Epithelial cell of esophagus (primary cell): Measurements from ENCODE around the gene HMGN3.

Experiments
- DNase-seq: peaks from one replicate; pipeline ENCODE4 v3.0.0; 2010; ENCODE audit warnings: low read depth
- H3K4me3 ChIP-seq: 2 replicates; pipeline ENCODE4 v1.5.1; 2011; ENCODE audit warnings: mild to moderate bottlenecking, low read length, control low read depth
- TF ChIP-seq, protein P1 (sequence below): IDR thresholded peaks from 2 replicates; pipeline ENCODE4 v1.5.1; 2011; ENCODE audit warnings: low read depth, mild to moderate bottlenecking, low read length, control low read depth, inconsistent platforms; ENCODE audit not compliant: insufficient read depth; ENCODE audit errors: missing control alignments

Gene HMGN3

GRCh38 chr6:79188107-79188506, 46.4 kb downstream of the HMGN3 start:
- H3K4me3 ChIP-seq = no peak overlapping the region
- DNase-seq = no peak
- TF ChIP-seq, protein P1, sequence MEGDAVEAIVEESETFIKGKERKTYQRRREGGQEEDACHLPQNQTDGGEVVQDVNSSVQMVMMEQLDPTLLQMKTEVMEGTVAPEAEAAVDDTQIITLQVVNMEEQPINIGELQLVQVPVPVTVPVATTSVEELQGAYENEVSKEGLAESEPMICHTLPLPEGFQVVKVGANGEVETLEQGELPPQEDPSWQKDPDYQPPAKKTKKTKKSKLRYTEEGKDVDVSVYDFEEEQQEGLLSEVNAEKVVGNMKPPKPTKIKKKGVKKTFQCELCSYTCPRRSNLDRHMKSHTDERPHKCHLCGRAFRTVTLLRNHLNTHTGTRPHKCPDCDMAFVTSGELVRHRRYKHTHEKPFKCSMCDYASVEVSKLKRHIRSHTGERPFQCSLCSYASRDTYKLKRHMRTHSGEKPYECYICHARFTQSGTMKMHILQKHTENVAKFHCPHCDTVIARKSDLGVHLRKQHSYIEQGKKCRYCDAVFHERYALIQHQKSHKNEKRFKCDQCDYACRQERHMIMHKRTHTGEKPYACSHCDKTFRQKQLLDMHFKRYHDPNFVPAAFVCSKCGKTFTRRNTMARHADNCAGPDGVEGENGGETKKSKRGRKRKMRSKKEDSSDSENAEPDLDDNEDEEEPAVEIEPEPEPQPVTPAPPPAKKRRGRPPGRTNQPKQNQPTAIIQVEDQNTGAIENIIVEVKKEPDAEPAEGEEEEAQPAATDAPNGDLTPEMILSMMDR = no peak

- TF ChIP-seq, protein P1 = no peak
- no peak for DNase-seq
- H3K4me3 ChIP-seq = no peak overlapping the region
Observed at GRCh38 chr6:79186564-79186963, 47.9 kb downstream of the HMGN3 start.

GRCh38 chr6:79184641-79185040, 49.8 kb downstream of the HMGN3 start:
- H3K4me3 ChIP-seq = no peak overlapping the region
- no peak for DNase-seq
- TF ChIP-seq, protein P1 = no peak

DNA sequence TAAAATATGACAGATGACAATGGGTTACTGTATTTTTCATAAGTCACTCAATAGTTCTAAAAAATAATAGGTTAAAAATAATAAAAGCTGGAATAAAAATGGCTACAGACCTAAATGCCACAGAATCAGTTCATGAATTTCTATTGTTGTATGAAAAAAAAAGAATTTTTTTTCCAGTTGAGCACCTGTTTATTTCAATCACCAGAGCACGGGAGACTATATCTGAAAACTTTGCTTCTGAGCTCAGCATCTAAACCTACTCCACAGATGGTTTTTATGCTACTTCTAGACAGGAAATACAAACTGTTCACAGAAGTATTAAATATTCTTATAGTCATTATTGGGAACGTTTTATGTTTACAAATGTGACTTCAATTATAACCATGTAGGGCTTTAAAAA, 50.4 kb downstream of the HMGN3 start:
- DNase-seq = no peak
- no peak overlapping the region for H3K4me3 ChIP-seq
- TF ChIP-seq, protein P1 = no peak

DNA sequence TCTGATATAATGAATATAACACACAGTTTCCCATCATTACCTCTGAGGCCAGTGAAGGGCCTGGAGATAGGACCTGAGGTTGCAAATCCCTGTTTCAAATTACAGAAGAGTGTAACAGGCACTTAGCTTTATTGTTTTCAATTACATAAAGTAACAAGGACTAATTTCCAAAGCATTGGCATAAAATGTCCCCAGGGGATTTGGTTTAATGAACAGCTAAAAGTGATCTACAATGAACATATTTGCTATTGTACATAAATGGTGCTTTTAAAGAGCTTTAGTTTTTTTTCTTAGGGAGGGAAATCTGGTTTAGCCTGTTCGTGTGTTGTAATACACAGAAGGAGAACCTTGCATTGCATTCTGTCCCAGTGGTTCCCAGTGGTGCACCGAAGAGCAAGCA, 54.4 kb downstream of the HMGN3 start:
- peak; percentile 69 for DNase-seq
- TF ChIP-seq, protein P1 = no peak
- no peak overlapping the region for H3K4me3 ChIP-seq

DNA sequence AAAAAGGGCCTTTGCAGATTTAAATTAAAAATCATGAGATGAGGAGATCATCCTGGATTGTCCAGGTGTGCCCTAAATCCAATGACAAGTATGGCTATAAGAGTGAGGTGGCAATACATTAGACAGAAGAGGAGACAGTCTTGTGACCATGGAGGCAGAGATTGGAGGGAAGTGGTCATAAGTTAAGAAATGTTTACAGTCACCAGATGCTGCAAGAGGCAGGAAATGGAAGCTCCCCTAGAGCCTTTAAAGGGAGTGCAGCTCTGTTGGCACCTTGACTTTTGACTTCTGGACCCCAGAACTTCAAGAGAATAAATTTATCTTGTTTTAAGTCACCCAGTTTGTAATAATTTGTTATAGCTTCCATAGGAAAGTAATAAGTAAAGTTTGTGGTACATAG, 61.1 kb downstream of the HMGN3 start:
- H3K4me3 ChIP-seq = no peak overlapping the region
- TF ChIP-seq, protein P1 = no peak
- no peak for DNase-seq

DNA sequence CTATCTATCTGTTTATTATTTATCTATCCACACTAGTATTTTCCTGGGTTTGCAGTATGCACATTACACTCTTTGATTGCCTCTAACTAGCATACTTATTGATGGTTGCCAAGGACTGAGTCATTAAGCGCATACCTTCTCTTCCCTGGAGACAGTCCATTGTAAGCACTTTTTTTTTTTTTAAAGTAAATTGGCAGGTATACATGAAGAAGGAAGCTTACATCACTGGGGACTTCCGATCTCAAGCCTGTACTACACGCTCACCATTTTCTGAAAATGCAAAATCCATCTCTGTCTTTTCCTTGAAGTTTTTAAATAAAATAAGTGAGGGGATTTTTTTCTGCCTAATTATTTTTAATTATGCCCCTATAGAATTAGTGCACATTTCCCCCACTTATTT, 63.5 kb downstream of the HMGN3 start:
- TF ChIP-seq, protein P1 = no peak
- DNase-seq = peak; percentile 87

More for the DNA sequence above, 63.5 kb downstream of the HMGN3 start:
- H3K4me3 ChIP-seq = no peak overlapping the region
